ENCODE results near the gene MAFG. TPM values are rescaled to one million over a fixed set of nuclear protein-coding genes. Genes with fewer than 3 reads are reported as not detected.

The MAFG gene
- total RNA-seq, 4 donors from 2014 or later, result 17.1 to 21.1 (median 19.0) TPM

GRCh38 chr17:81902023-81902652 lies 25.4 kb downstream of the MAFG start, which contains the start of gene NPB:
Gene NPB (plus strand): TSS chr17:81902238. CDS start chr17:81902278, 40 bp downstream.
- no peak for TF ChIP-seq POLR2A (IDR thresholded peaks at IDR 0.05)
- Histone ChIP-seq H3K36me3 (peaks cover 61% of the 10 kb centered on the region), H3K9me3 (no peaks in the 10 kb centered on the region), H3K27me3 (no peaks in the 10 kb centered on the region), H3K4me3 (peak within 1 kb of the TSS; percentile 54), H3K27ac (no peak within 1 kb of the TSS), H3K4me1 (peaks cover 17% of the 10 kb centered on the region)
- DNase-seq (ENCODE audit: low spot score in 2 of 2), result no peak
- WGBS, result no CpG with 5 or more reads among the region's 79 CpGs

- 92% methylated on average over 7 of the region's 21 CpGs for WGBS
- no peak for TF ChIP-seq CTCF (IDR thresholded peaks at IDR 0.05)
- TF ChIP-seq POLR2A (IDR thresholded peaks at IDR 0.05), result no peak
- no peak for TF ChIP-seq POLR2AphosphoS5 (IDR thresholded peaks at IDR 0.05)
- TF ChIP-seq EP300 (IDR thresholded peaks at IDR 0.05), result no peak
- Histone ChIP-seq H3K27ac (no peak overlapping the region), H3K4me3 (peak overlapping the region; percentile 54), H3K27me3 (no peaks in the 10 kb centered on the region), H3K9me3 (no peaks in the 10 kb centered on the region), H3K4me1 (peaks cover 17% of the 10 kb centered on the region), H3K36me3 (peaks cover 60% of the 10 kb centered on the region)
- DNase-seq (ENCODE audit: low spot score in 2 of 2), result peak in 1 of 2 donors; percentile 53
Observed at GRCh38 chr17:81901167-81902022, 26.1 kb downstream of the MAFG start.

- Histone ChIP-seq H3K27me3 (no peaks in the 10 kb centered on the region), H3K4me3 (no peak overlapping the region), H3K9me3 (no peaks in the 10 kb centered on the region), H3K4me1 (peaks cover 17% of the 10 kb centered on the region), H3K27ac (no peak overlapping the region), H3K36me3 (peaks cover 61% of the 10 kb centered on the region)
- no peak for TF ChIP-seq POLR2A (IDR thresholded peaks at IDR 0.05)
- no peak for TF ChIP-seq POLR2AphosphoS5 (IDR thresholded peaks at IDR 0.05)
- TF ChIP-seq EP300 (IDR thresholded peaks at IDR 0.05), result no peak
- no peak for TF ChIP-seq CTCF (IDR thresholded peaks at IDR 0.05)
- DNase-seq (ENCODE audit: low spot score in 2 of 2), result peak in 1 of 2 donors; percentile 58
- WGBS, result 68% methylated on average over 11 of the region's 18 CpGs
Observed at GRCh38 chr17:81900181-81900820, 27.2 kb downstream of the MAFG start.

GRCh38 chr17:81899514-81900166 lies 27.9 kb downstream of the MAFG start:
- H3K9me3 ChIP-seq, result no peaks in the 10 kb centered on the region
- WGBS, result 94% methylated on average over 22 of the region's 22 CpGs
- no peak overlapping the region for H3K4me3 ChIP-seq
- peaks cover 62% of the 10 kb centered on the region for H3K36me3 ChIP-seq
- peaks cover 17% of the 10 kb centered on the region for H3K4me1 ChIP-seq
- no peak overlapping the region for H3K27ac ChIP-seq
- DNase-seq (ENCODE audit: low spot score in 2 of 2), result peak in 1 of 2 donors; percentile 60
- H3K27me3 ChIP-seq, result no peaks in the 10 kb centered on the region
- TF ChIP-seq CTCF (IDR thresholded peaks at IDR 0.05) (no peak), POLR2A (IDR thresholded peaks at IDR 0.05) (no peak), EP300 (IDR thresholded peaks at IDR 0.05) (no peak), POLR2AphosphoS5 (IDR thresholded peaks at IDR 0.05) (no peak)

- no peak overlapping the region for H3K27ac ChIP-seq
- DNase-seq (ENCODE audit: low spot score in 2 of 2), result no peak
- no peak for TF ChIP-seq POLR2AphosphoS5 (IDR thresholded peaks at IDR 0.05)
- no peak for TF ChIP-seq POLR2A (IDR thresholded peaks at IDR 0.05)
- no peak for TF ChIP-seq CTCF (IDR thresholded peaks at IDR 0.05)
- no peak for TF ChIP-seq EP300 (IDR thresholded peaks at IDR 0.05)
- H3K9me3 ChIP-seq, result no peaks in the 10 kb centered on the region
- no peaks in the 10 kb centered on the region for H3K27me3 ChIP-seq
- H3K4me3 ChIP-seq, result no peak overlapping the region
- peaks cover 62% of the 10 kb centered on the region for H3K36me3 ChIP-seq
- WGBS, result 76% methylated on average over 3 of the region's 9 CpGs
- peaks cover 17% of the 10 kb centered on the region for H3K4me1 ChIP-seq
Observed at GRCh38 chr17:81898885-81899284, 28.6 kb downstream of the MAFG start.

Data from suprapubic skin (tissue), 4 donors.